Measurements from ENCODE around the gene KIAA0232. TPM values are rescaled to one million over a fixed set of nuclear protein-coding genes. Genes with fewer than 3 reads are reported as not detected.
A peak's percentile ranks its signal among the peaks of the same experiment; 100 is the strongest.

Gene KIAA0232
- total and polyA plus RNA-seq, 10 donors = 3.2 to 50.6 (median 34.5) TPM

GRCh38 chr4:6913350-6913905, 130.9 kb downstream of the KIAA0232 start:
- no peaks in the 10 kb centered on the region for H3K9me3 ChIP-seq
- no peaks in the 10 kb centered on the region for H3K36me3 ChIP-seq
- no peak overlapping the region for H3K4me3 ChIP-seq
- intact Hi-C loops (cut with DNase I; ENCODE audit: low total_unique reads) = no loop called here
- DNase-seq = no peak
- TF ChIP-seq POLR2AphosphoS5 (IDR thresholded peaks at IDR 0.05) (no peak), CTCF (IDR thresholded peaks at IDR 0.05 in 8 of 11, conservative IDR thresholded peaks at IDR 0.05 in 3 of 11) (no peak), POLR2A (IDR thresholded peaks at IDR 0.05) (no peak)
- H3K4me1 ChIP-seq = peaks cover 45 to 92% (median 84%) of the 10 kb centered on the region in 6 donors
- WGBS, 5 donors = 86 to 92% (median 89%) methylated on average over 6 of the region's 6 CpGs
- no peaks in the 10 kb centered on the region for H3K27me3 ChIP-seq (replicated peaks in 1 of 7)
- peak overlapping the region in 1 of 8 donors; percentile 67 for H3K27ac ChIP-seq

GRCh38 chr4:6914448-6914847, 131.9 kb downstream of the KIAA0232 start:
- no peaks in the 10 kb centered on the region for H3K9me3 ChIP-seq
- 85 to 97% (median 90%) methylated on average over 9 of the region's 9 CpGs for WGBS, 5 donors
- H3K4me1 ChIP-seq = peaks cover 49 to 94% (median 88%) of the 10 kb centered on the region in 6 donors
- H3K36me3 ChIP-seq = no peaks in the 10 kb centered on the region
- TF ChIP-seq CTCF (IDR thresholded peaks at IDR 0.05 in 8 of 11, conservative IDR thresholded peaks at IDR 0.05 in 3 of 11) = no peak
- TF ChIP-seq POLR2AphosphoS5 (IDR thresholded peaks at IDR 0.05) = no peak
- TF ChIP-seq POLR2A (IDR thresholded peaks at IDR 0.05) = no peak
- peak; percentile 46 for DNase-seq
- no peaks in the 10 kb centered on the region for H3K27me3 ChIP-seq (replicated peaks in 1 of 7)
- peak overlapping the region in 2 of 8 donors; percentile 93 to 94 for H3K27ac ChIP-seq
- intact Hi-C loops (cut with DNase I; ENCODE audit: low total_unique reads) = no loop called here
- no peak overlapping the region for H3K4me3 ChIP-seq

- Histone ChIP-seq H3K9me3 (no peaks in the 10 kb centered on the region), H3K4me3 (no peak overlapping the region), H3K4me1 (peaks cover 52 to 99% (median 93%) of the 10 kb centered on the region in 6 donors), H3K36me3 (no peaks in the 10 kb centered on the region), H3K27me3 (replicated peaks in 1 of 7) (no peaks in the 10 kb centered on the region), H3K27ac (peak overlapping the region in 3 of 8 donors; percentile 92 to 94 (median 93))
- 93 to 95% (median 94%) methylated on average over 15 to 18 of the region's 18 CpGs for WGBS, 5 donors
- TF ChIP-seq POLR2AphosphoS5 (IDR thresholded peaks at IDR 0.05) (no peak), POLR2A (IDR thresholded peaks at IDR 0.05) (no peak), CTCF (IDR thresholded peaks at IDR 0.05 in 8 of 11, conservative IDR thresholded peaks at IDR 0.05 in 3 of 11) (no peak)
- peak; percentile 73 for DNase-seq
- intact Hi-C loops (cut with DNase I; ENCODE audit: low total_unique reads) = no loop called here
Measured at GRCh38 chr4:6915041-6916005, 132.8 kb downstream of the KIAA0232 start.
